Measurements from ENCODE around the gene PIK3C2B.

The PIK3C2B gene

GRCh38 chr1:204473400-204473965 is 21.1 kb downstream of the PIK3C2B start:
- TF ChIP-seq CTCF (IDR thresholded peaks at IDR 0.05; ENCODE audit: borderline replicate concordance, control extremely low read depth, extremely low read depth, insufficient read depth, missing control alignments), result no peak
- in situ Hi-C loops (cut with MboI; ENCODE audit: low sequenced_read_pairs, unreplicated experiment), result no loop called here
- no peak for DNase-seq (ENCODE audit: low spot score)

- no peak for DNase-seq (ENCODE audit: low spot score)
- in situ Hi-C loops (cut with MboI; ENCODE audit: low sequenced_read_pairs, unreplicated experiment), result no loop called here
Measured at GRCh38 chr1:204472660-204473059, 21.9 kb downstream of the PIK3C2B start.

GRCh38 chr1:204471687-204472086 is 22.9 kb downstream of the PIK3C2B start:
- in situ Hi-C loops (cut with MboI; ENCODE audit: low sequenced_read_pairs, unreplicated experiment), result no loop called here
- no peak for DNase-seq (ENCODE audit: low spot score)
- TF ChIP-seq CTCF (IDR thresholded peaks at IDR 0.05; ENCODE audit: borderline replicate concordance, control extremely low read depth, extremely low read depth, insufficient read depth, missing control alignments), result no peak

More at GRCh38 chr1:204472660-204473059, 21.9 kb downstream of the PIK3C2B start:
- no peak for TF ChIP-seq CTCF (IDR thresholded peaks at IDR 0.05; ENCODE audit: borderline replicate concordance, control extremely low read depth, extremely low read depth, insufficient read depth, missing control alignments)

GRCh38 chr1:204469304-204469703 is 25.3 kb downstream of the PIK3C2B start:
- in situ Hi-C loops (cut with MboI; ENCODE audit: low sequenced_read_pairs, unreplicated experiment), result no loop called here
- DNase-seq (ENCODE audit: low spot score), result no peak
- TF ChIP-seq CTCF (IDR thresholded peaks at IDR 0.05; ENCODE audit: borderline replicate concordance, control extremely low read depth, extremely low read depth, insufficient read depth, missing control alignments), result no peak

- DNase-seq (ENCODE audit: low spot score), result no peak
- in situ Hi-C loops (cut with MboI; ENCODE audit: low sequenced_read_pairs, unreplicated experiment), result no loop called here
- no peak for TF ChIP-seq CTCF (IDR thresholded peaks at IDR 0.05; ENCODE audit: borderline replicate concordance, control extremely low read depth, extremely low read depth, insufficient read depth, missing control alignments)
Measured at GRCh38 chr1:204468766-204469302, 25.8 kb downstream of the PIK3C2B start.

GRCh38 chr1:204468206-204468605 is 26.4 kb downstream of the PIK3C2B start:
- TF ChIP-seq CTCF (IDR thresholded peaks at IDR 0.05; ENCODE audit: borderline replicate concordance, control extremely low read depth, extremely low read depth, insufficient read depth, missing control alignments), result no peak
- in situ Hi-C loops (cut with MboI; ENCODE audit: low sequenced_read_pairs, unreplicated experiment), result no loop called here

More at GRCh38 chr1:204468206-204468605, 26.4 kb downstream of the PIK3C2B start:
- DNase-seq (ENCODE audit: low spot score), result no peak
